GM12878 (cell line): ENCODE data around the gene ZNF491.

Source experiments
- BHLHE40 ChIP-seq, 2 experiments: fragments of 450-650 bp in 1 of 2; IDR thresholded peaks; 2 replicates each; pipeline ENCODE4 v1.6.1; 2011 to 2017; ENCODE audit warnings: low read depth in 2 of 2, borderline replicate concordance in 1 of 2, improper control_type of control experiment in 1 of 2, low read length in 1 of 2, mild to moderate bottlenecking in 1 of 2
- CREB1 ChIP-seq: IDR thresholded peaks from 2 replicates; pipeline ENCODE4 v1.6.1; 2012; ENCODE audit warnings: low read depth, mild to moderate bottlenecking, inconsistent platforms
- ETV6 ChIP-seq, 2 experiments: fragments of 450-650 bp in 1 of 2; IDR thresholded peaks in 1 of 2; conservative IDR thresholded peaks in 1 of 2; 2 replicates each; pipeline ENCODE4 v1.6.1; 2014; ENCODE audit warnings: antibody characterized with exemption in 1 of 2, borderline replicate concordance in 1 of 2, low read depth in 1 of 2, mild to moderate bottlenecking in 1 of 2, moderate library complexity in 1 of 2
- GABPA ChIP-seq: IDR thresholded peaks from 2 replicates; pipeline ENCODE4 v1.6.1; 2014; ENCODE audit warnings: antibody characterized with exemption, low read depth, mild to moderate bottlenecking, inconsistent platforms
- JUNB ChIP-seq: IDR thresholded peaks from 2 replicates; pipeline ENCODE4 v1.6.1; 2016; ENCODE audit warnings: antibody characterized with exemption, mild to moderate bottlenecking
- KDM1A ChIP-seq: fragments of 200-600 bp; sonication (generic); IDR thresholded peaks from 2 replicates; pipeline ENCODE4 v1.6.1; 2016; ENCODE audit warnings: borderline replicate concordance
- MEF2A ChIP-seq: IDR thresholded peaks from 2 replicates; pipeline ENCODE4 v1.6.1; 2011; ENCODE audit warnings: low read depth, mild to moderate bottlenecking, low read length, moderate library complexity; ENCODE audit not compliant: insufficient read depth
- POLR2A ChIP-seq: IDR thresholded peaks from 2 replicates; pipeline ENCODE4 v1.6.1; 2011; ENCODE audit warnings: low read depth, mild to moderate bottlenecking, low read length
- TF ChIP-seq, protein P1 (sequence below), 3 experiments: IDR thresholded peaks in 2 of 3; conservative IDR thresholded peaks in 1 of 3; 2 replicates each; pipeline ENCODE4 v1.5.1; 2011; ENCODE audit warnings: low read depth in 3 of 3, low read length in 3 of 3, mild to moderate bottlenecking in 3 of 3, control low read depth in 2 of 3, moderate library complexity in 2 of 3, inconsistent platforms in 1 of 3, mixed read lengths in 1 of 3; ENCODE audit not compliant: control insufficient read depth in 2 of 3, insufficient read depth in 1 of 3; ENCODE audit errors: extremely low read depth in 1 of 3
- TF ChIP-seq, protein P2 (sequence below): fragments of 450-650 bp; IDR thresholded peaks from 2 replicates; pipeline ENCODE4 v1.6.1; 2016; ENCODE audit warnings: mild to moderate bottlenecking, moderate library complexity, borderline replicate concordance

DNA sequence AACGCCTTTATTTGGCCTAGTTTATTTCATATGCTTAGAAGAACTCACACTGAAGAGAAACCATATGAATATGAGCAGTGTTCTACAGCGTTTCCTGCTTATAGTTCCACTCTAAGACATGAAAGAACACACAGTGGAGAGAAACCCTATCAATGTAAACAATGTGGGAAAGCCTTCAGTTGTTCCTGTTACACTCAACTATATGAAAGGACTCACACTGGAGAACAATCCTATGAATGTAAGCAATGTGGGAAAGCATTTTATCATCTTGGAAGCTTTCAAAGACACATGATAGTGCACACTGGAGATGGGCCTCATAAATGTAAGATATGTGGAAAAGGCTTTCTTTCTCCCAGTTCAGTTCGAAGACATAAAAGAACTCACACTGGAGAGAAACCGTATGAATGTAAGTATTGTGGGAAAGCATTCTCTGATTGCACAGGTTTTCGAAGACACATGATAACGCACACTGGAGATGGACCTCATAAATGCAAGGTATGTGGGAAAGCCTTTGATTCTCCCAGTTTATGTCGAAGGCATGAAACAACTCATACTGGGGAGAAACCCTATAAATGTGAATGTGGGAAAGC is 17.8 kb upstream of the ZNF491 start:
- no peak for TF ChIP-seq KDM1A
- no peak for TF ChIP-seq BHLHE40 (IDR thresholded peaks at IDR 0.05; ENCODE audit: borderline replicate concordance in 1 of 2, low read depth in 2 of 2, low read length in 1 of 2)
- TF ChIP-seq ETV6 (conservative IDR thresholded peaks at IDR 0.05 in 1 of 2, IDR thresholded peaks at IDR 0.05 in 1 of 2; ENCODE audit: borderline replicate concordance in 1 of 2, low read depth in 1 of 2) = no peak
- TF ChIP-seq, protein P1, sequence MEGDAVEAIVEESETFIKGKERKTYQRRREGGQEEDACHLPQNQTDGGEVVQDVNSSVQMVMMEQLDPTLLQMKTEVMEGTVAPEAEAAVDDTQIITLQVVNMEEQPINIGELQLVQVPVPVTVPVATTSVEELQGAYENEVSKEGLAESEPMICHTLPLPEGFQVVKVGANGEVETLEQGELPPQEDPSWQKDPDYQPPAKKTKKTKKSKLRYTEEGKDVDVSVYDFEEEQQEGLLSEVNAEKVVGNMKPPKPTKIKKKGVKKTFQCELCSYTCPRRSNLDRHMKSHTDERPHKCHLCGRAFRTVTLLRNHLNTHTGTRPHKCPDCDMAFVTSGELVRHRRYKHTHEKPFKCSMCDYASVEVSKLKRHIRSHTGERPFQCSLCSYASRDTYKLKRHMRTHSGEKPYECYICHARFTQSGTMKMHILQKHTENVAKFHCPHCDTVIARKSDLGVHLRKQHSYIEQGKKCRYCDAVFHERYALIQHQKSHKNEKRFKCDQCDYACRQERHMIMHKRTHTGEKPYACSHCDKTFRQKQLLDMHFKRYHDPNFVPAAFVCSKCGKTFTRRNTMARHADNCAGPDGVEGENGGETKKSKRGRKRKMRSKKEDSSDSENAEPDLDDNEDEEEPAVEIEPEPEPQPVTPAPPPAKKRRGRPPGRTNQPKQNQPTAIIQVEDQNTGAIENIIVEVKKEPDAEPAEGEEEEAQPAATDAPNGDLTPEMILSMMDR (IDR thresholded peaks at IDR 0.05 in 2 of 3, conservative IDR thresholded peaks at IDR 0.05 in 1 of 3; ENCODE audit: control insufficient read depth in 2 of 3, extremely low read depth in 1 of 3, insufficient read depth in 1 of 3, low read depth in 3 of 3, low read length in 3 of 3) = no peak
- TF ChIP-seq, protein P2, sequence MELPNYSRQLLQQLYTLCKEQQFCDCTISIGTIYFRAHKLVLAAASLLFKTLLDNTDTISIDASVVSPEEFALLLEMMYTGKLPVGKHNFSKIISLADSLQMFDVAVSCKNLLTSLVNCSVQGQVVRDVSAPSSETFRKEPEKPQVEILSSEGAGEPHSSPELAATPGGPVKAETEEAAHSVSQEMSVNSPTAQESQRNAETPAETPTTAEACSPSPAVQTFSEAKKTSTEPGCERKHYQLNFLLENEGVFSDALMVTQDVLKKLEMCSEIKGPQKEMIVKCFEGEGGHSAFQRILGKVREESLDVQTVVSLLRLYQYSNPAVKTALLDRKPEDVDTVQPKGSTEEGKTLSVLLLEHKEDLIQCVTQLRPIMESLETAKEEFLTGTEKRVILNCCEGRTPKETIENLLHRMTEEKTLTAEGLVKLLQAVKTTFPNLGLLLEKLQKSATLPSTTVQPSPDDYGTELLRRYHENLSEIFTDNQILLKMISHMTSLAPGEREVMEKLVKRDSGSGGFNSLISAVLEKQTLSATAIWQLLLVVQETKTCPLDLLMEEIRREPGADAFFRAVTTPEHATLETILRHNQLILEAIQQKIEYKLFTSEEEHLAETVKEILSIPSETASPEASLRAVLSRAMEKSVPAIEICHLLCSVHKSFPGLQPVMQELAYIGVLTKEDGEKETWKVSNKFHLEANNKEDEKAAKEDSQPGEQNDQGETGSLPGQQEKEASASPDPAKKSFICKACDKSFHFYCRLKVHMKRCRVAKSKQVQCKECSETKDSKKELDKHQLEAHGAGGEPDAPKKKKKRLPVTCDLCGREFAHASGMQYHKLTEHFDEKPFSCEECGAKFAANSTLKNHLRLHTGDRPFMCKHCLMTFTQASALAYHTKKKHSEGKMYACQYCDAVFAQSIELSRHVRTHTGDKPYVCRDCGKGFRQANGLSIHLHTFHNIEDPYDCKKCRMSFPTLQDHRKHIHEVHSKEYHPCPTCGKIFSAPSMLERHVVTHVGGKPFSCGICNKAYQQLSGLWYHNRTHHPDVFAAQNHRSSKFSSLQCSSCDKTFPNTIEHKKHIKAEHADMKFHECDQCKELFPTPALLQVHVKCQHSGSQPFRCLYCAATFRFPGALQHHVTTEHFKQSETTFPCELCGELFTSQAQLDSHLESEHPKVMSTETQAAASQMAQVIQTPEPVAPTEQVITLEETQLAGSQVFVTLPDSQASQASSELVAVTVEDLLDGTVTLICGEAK = no peak
- TF ChIP-seq JUNB = no peak
- no peak for TF ChIP-seq POLR2A
- no peak for TF ChIP-seq CREB1
- no peak for TF ChIP-seq MEF2A
- no peak for TF ChIP-seq GABPA
